Neural progenitor cell (in vitro differentiated cells): Measurements from ENCODE around the gene YTHDF1. TPM values are rescaled to one million over a fixed set of nuclear protein-coding genes. Genes with fewer than 3 reads are reported as not detected.

ENCODE experiments used
- DNase-seq: peaks from one replicate; pipeline ENCODE4 v3.0.0-alpha.2; 2016; ENCODE audit warnings: low spot score
- H2AFZ ChIP-seq: fragments of 200-600 bp; sonication (generic); replicated peaks from 2 replicates; pipeline ENCODE4 v1.6.1; 2016; ENCODE audit warnings: antibody characterized with exemption
- H3F3A ChIP-seq: fragments of 200-600 bp; sonication (generic); 2 replicates; pipeline ENCODE4 v1.6.1; 2016; ENCODE audit warnings: antibody characterized with exemption, low read depth
- H3K27ac ChIP-seq: fragments of 200-600 bp; sonication (generic); 2 replicates; pipeline ENCODE4 v1.5.1; 2016; ENCODE audit warnings: mild to moderate bottlenecking
- H3K27me3 ChIP-seq: fragments of 200-600 bp; sonication (generic); 2 replicates; pipeline ENCODE4 v1.6.1; 2016; ENCODE audit warnings: mild to moderate bottlenecking, moderate library complexity
- H3K36me3 ChIP-seq: fragments of 200-600 bp; sonication (generic); 2 replicates; pipeline ENCODE4 v1.5.1; 2016
- H3K4me1 ChIP-seq: fragments of 200-600 bp; sonication (generic); 2 replicates; pipeline ENCODE4 v1.6.1; 2016; ENCODE audit warnings: mixed run types
- H3K4me2 ChIP-seq: fragments of 200-600 bp; sonication (generic); 2 replicates; pipeline ENCODE4 v1.6.1; 2016
- H3K4me3 ChIP-seq: fragments of 200-600 bp; sonication (generic); 2 replicates; pipeline ENCODE4 v1.5.1; 2016
- H3K79me2 ChIP-seq: fragments of 200-600 bp; sonication (generic); 2 replicates; pipeline ENCODE4 v1.6.1; 2016; ENCODE audit warnings: low read depth
- H3K9ac ChIP-seq: fragments of 200-600 bp; sonication (generic); 2 replicates; pipeline ENCODE4 v1.6.1; 2016
- H3K9me3 ChIP-seq: fragments of 200-600 bp; sonication (generic); 2 replicates; pipeline ENCODE4 v1.5.1; 2016; ENCODE audit warnings: low read depth
- H4K20me1 ChIP-seq: fragments of 200-600 bp; sonication (generic); 2 replicates; pipeline ENCODE4 v1.6.1; 2016; ENCODE audit warnings: low read depth
- H3K27ac Mint-ChIP-seq: 3 replicates; pipeline ENCODE4 v1.8.0; 2021; ENCODE audit warnings: mixed read lengths
- H3K27me3 Mint-ChIP-seq: 2 replicates; pipeline ENCODE4 v1.8.0; 2022; ENCODE audit warnings: low read depth, mild to moderate bottlenecking, inconsistent platforms, moderate library complexity, mixed read lengths; ENCODE audit not compliant: insufficient read depth
- H3K36me3 Mint-ChIP-seq: 3 replicates; pipeline ENCODE4 v1.8.0; 2021; ENCODE audit warnings: mixed read lengths
- H3K4me1 Mint-ChIP-seq: 3 replicates; pipeline ENCODE4 v1.8.0; 2021; ENCODE audit warnings: mixed read lengths
- H3K4me3 Mint-ChIP-seq: 3 replicates; pipeline ENCODE4 v1.8.0; 2021; ENCODE audit warnings: mild to moderate bottlenecking, moderate library complexity, mixed read lengths
- H3K9me3 Mint-ChIP-seq: 3 replicates; pipeline ENCODE4 v1.8.0; 2020; ENCODE audit warnings: mixed read lengths
- EZH2 ChIP-seq: fragments of 200-600 bp; sonication (generic); IDR thresholded peaks from 2 replicates; pipeline ENCODE4 v1.6.1; 2017; ENCODE audit warnings: antibody characterized with exemption, mild to moderate bottlenecking, moderate library complexity
- EZH2phosphoT487 ChIP-seq: fragments of 200-600 bp; sonication (generic); IDR thresholded peaks from 2 replicates; pipeline ENCODE4 v1.6.1; 2017; ENCODE audit warnings: antibody characterized with exemption
- total RNA-seq: library from RNA; depleted of rRNA; stranded (reverse); fragments of >200 nt; gene quantifications from 2 replicates; pipeline ENCODE4 v1.2.3, GENCODE V29; 2015; ENCODE audit warnings: low replicate concordance
- TF ChIP-seq, protein P1 (sequence below): fragments of 200-600 bp; sonication (generic); IDR thresholded peaks from 2 replicates; pipeline ENCODE4 v1.5.1; 2017; ENCODE audit warnings: antibody characterized with exemption, mild to moderate bottlenecking

The YTHDF1 gene
- total RNA-seq, 1 donor from 2014 or later, result 28.1 TPM

DNA sequence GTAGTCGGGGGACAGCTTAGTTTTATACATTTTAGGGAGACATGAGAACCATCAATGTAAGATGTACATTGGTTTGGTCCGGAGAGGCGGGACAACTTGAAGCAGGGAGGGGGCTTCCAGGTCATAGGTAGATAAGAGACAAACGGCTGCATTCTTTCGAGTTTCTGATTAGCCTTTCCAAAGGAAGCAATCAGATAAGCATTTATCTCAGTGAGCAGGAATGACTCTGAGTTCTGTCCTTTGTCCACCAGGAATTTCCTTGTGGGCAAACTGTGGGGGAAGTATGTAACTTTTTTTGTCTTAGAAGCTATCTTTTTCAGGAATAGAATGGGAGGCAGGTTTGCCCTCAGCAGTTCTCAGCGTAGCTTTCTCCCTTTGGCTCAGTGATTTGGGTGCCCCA, 1.4 kb downstream of the YTHDF1 start:
- Mint-ChIP-seq H3K4me1 (peaks cover 33% of the 10 kb centered on the region), H3K4me3 (peak overlapping the region; percentile 96), H3K27ac (no peak overlapping the region), H3K9me3 (no peaks in the 10 kb centered on the region), H3K36me3 (peaks cover 25% of the 10 kb centered on the region), H3K27me3 (no peaks in the 10 kb centered on the region)
- Histone ChIP-seq H3K27me3 (no peaks in the 10 kb centered on the region), H3K4me1 (peaks cover 12% of the 10 kb centered on the region), H3K4me2 (peak overlapping the region; percentile 93), H2AFZ (no peak overlapping the region), H4K20me1 (peaks cover 60% of the 10 kb centered on the region), H3K27ac (no peak overlapping the region), H3K36me3 (peaks cover 6% of the 10 kb centered on the region), H3K79me2 (peaks cover 62% of the 10 kb centered on the region), H3K9ac (no peak overlapping the region), H3K9me3 (no peaks in the 10 kb centered on the region), H3F3A (peaks cover 9% of the 10 kb centered on the region), H3K4me3 (no peak overlapping the region)
- no peak for DNase-seq
- TF ChIP-seq, protein P1, sequence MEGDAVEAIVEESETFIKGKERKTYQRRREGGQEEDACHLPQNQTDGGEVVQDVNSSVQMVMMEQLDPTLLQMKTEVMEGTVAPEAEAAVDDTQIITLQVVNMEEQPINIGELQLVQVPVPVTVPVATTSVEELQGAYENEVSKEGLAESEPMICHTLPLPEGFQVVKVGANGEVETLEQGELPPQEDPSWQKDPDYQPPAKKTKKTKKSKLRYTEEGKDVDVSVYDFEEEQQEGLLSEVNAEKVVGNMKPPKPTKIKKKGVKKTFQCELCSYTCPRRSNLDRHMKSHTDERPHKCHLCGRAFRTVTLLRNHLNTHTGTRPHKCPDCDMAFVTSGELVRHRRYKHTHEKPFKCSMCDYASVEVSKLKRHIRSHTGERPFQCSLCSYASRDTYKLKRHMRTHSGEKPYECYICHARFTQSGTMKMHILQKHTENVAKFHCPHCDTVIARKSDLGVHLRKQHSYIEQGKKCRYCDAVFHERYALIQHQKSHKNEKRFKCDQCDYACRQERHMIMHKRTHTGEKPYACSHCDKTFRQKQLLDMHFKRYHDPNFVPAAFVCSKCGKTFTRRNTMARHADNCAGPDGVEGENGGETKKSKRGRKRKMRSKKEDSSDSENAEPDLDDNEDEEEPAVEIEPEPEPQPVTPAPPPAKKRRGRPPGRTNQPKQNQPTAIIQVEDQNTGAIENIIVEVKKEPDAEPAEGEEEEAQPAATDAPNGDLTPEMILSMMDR, result no peak
- no peak for TF ChIP-seq EZH2
- no peak for TF ChIP-seq EZH2phosphoT487

DNA sequence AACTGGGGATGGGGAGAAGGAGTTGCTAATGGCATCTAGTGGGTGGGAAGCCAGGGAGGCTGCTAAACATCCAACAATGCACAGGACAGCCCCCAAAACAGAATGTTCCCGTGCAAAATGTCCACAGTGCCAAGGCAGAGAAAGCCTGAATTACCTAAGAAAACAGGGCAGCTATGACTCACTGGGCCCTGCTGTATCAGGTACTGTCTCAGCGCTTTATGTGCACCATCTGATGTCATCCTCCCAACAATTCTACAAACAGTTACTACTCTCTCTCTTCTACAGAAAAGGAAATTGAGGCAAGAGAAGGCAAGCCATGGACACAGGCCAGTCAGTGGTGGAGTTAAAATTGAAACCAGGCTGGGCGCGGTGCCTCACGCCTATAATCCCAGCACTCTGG, 3.1 kb downstream of the YTHDF1 start:
- Histone ChIP-seq H3F3A (peaks cover 9% of the 10 kb centered on the region), H2AFZ (no peak overlapping the region), H3K36me3 (peaks cover 6% of the 10 kb centered on the region), H3K4me2 (no peak overlapping the region), H3K9ac (no peak overlapping the region), H3K9me3 (no peaks in the 10 kb centered on the region), H3K27me3 (no peaks in the 10 kb centered on the region), H3K4me1 (peaks cover 12% of the 10 kb centered on the region), H3K79me2 (peaks cover 79% of the 10 kb centered on the region), H3K27ac (no peak overlapping the region), H3K4me3 (no peak overlapping the region), H4K20me1 (peaks cover 78% of the 10 kb centered on the region)
- peaks cover 35% of the 10 kb centered on the region for H3K4me1 Mint-ChIP-seq
- no peak overlapping the region for H3K27ac Mint-ChIP-seq
- H3K9me3 Mint-ChIP-seq, result no peaks in the 10 kb centered on the region
- peaks cover 25% of the 10 kb centered on the region for H3K36me3 Mint-ChIP-seq
- no peaks in the 10 kb centered on the region for H3K27me3 Mint-ChIP-seq
- TF ChIP-seq EZH2 (no peak), EZH2phosphoT487 (no peak)
- TF ChIP-seq, protein P1, result no peak
- no peak for DNase-seq
- peak overlapping the region; percentile 44 for H3K4me3 Mint-ChIP-seq

DNA sequence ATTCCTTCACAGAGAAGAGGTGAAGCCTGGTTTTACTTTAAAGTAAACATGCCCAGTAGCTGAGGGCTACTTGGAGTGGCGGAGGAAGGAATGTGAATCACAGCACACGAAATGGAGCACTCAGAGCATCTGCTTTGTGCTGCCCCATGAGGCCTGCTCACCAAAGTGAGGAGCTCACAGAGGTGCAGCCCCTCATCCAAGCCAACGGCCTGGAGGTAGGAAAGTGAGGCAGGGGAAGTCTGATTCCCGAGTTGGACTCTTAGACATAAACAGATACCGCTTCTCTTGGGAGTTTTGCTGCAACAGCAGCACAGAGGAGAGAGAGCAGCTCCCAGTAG, 3.6 kb downstream of the YTHDF1 start:
- Mint-ChIP-seq H3K36me3 (peaks cover 25% of the 10 kb centered on the region), H3K4me1 (peaks cover 35% of the 10 kb centered on the region), H3K4me3 (no peak overlapping the region), H3K9me3 (no peaks in the 10 kb centered on the region), H3K27ac (no peak overlapping the region), H3K27me3 (no peaks in the 10 kb centered on the region)
- Histone ChIP-seq H2AFZ (no peak overlapping the region), H3K36me3 (peaks cover 6% of the 10 kb centered on the region), H3K9ac (no peak overlapping the region), H4K20me1 (peaks cover 82% of the 10 kb centered on the region), H3K9me3 (no peaks in the 10 kb centered on the region), H3K79me2 (peaks cover 83% of the 10 kb centered on the region), H3K27ac (no peak overlapping the region), H3K4me3 (no peak overlapping the region), H3K27me3 (no peaks in the 10 kb centered on the region), H3F3A (peaks cover 9% of the 10 kb centered on the region), H3K4me2 (no peak overlapping the region), H3K4me1 (peaks cover 12% of the 10 kb centered on the region)
- TF ChIP-seq, protein P1, result no peak
- TF ChIP-seq EZH2phosphoT487, result no peak
- no peak for TF ChIP-seq EZH2
- DNase-seq, result no peak
